Measurements from ENCODE around the gene CDKN3. TPM values are rescaled to one million over a fixed set of nuclear protein-coding genes. Genes with fewer than 3 reads are reported as not detected.
"Not testable (repeated sequence)": the region's sequence is repeated elsewhere in the genome, so short reads cannot be mapped to it uniquely, and the experiment has no call there.

The CDKN3 gene
- total RNA-seq, 2 donors from 2014 or later: 19.1 to 59.5 TPM

GRCh38 chr14:54370323-54371198 is 26.2 kb upstream of the CDKN3 start:
- intact Hi-C loops (cut with DNase I): no loop called here
- no peak overlapping the region for H3K27ac ChIP-seq
- TF ChIP-seq, protein P1, sequence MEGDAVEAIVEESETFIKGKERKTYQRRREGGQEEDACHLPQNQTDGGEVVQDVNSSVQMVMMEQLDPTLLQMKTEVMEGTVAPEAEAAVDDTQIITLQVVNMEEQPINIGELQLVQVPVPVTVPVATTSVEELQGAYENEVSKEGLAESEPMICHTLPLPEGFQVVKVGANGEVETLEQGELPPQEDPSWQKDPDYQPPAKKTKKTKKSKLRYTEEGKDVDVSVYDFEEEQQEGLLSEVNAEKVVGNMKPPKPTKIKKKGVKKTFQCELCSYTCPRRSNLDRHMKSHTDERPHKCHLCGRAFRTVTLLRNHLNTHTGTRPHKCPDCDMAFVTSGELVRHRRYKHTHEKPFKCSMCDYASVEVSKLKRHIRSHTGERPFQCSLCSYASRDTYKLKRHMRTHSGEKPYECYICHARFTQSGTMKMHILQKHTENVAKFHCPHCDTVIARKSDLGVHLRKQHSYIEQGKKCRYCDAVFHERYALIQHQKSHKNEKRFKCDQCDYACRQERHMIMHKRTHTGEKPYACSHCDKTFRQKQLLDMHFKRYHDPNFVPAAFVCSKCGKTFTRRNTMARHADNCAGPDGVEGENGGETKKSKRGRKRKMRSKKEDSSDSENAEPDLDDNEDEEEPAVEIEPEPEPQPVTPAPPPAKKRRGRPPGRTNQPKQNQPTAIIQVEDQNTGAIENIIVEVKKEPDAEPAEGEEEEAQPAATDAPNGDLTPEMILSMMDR (IDR thresholded peaks at IDR 0.05): no peak

GRCh38 chr14:54374117-54374884 is 22.5 kb upstream of the CDKN3 start:
- no peaks in the 10 kb centered on the region for H3K9me3 ChIP-seq
- H3K27ac ChIP-seq: no peak overlapping the region
- TF ChIP-seq, protein P1 (IDR thresholded peaks at IDR 0.05): no peak
- H3K36me3 ChIP-seq: no peaks in the 10 kb centered on the region
- H3K27me3 ChIP-seq: no peaks in the 10 kb centered on the region
- no peaks in the 10 kb centered on the region for H3K4me1 ChIP-seq
- H3K9ac ChIP-seq (ENCODE audit: low read depth in 2 of 2, low read length in 2 of 2): no peak overlapping the region
- H3K4me3 ChIP-seq: no peak overlapping the region
- no peak for DNase-seq
- intact Hi-C loops (cut with DNase I): no loop called here

More at GRCh38 chr14:54370323-54371198, 26.2 kb upstream of the CDKN3 start:
- no peak overlapping the region for H3K9ac ChIP-seq (ENCODE audit: low read depth in 2 of 2, low read length in 2 of 2)
- H3K9me3 ChIP-seq: no peaks in the 10 kb centered on the region
- no peaks in the 10 kb centered on the region for H3K36me3 ChIP-seq
- H3K4me1 ChIP-seq: no peaks in the 10 kb centered on the region
- H3K27me3 ChIP-seq: no peaks in the 10 kb centered on the region
- no peak for DNase-seq
- H3K4me3 ChIP-seq: no peak overlapping the region

GRCh38 chr14:54377501-54377900 is 19.3 kb upstream of the CDKN3 start:
- Histone ChIP-seq H3K9ac (ENCODE audit: low read depth in 2 of 2, low read length in 2 of 2) (no peak overlapping the region), H3K4me1 (no peaks in the 10 kb centered on the region), H3K36me3 (no peaks in the 10 kb centered on the region), H3K9me3 (no peaks in the 10 kb centered on the region), H3K4me3 (no peak overlapping the region), H3K27me3 (no peaks in the 10 kb centered on the region), H3K27ac (no peak overlapping the region)
- DNase-seq: no peak
- TF ChIP-seq, protein P1 (IDR thresholded peaks at IDR 0.05): no peak
- intact Hi-C loops (cut with DNase I): no loop called here

GRCh38 chr14:54378893-54379292 is 17.9 kb upstream of the CDKN3 start:
- H3K4me3 ChIP-seq; H3K27me3 ChIP-seq; H3K36me3 ChIP-seq; H3K4me1 ChIP-seq; DNase-seq; H3K9ac ChIP-seq (ENCODE audit: low read depth in 2 of 2, low read length in 2 of 2); H3K9me3 ChIP-seq; intact Hi-C loops (cut with DNase I); H3K27ac ChIP-seq: not testable (repeated sequence)

DNA sequence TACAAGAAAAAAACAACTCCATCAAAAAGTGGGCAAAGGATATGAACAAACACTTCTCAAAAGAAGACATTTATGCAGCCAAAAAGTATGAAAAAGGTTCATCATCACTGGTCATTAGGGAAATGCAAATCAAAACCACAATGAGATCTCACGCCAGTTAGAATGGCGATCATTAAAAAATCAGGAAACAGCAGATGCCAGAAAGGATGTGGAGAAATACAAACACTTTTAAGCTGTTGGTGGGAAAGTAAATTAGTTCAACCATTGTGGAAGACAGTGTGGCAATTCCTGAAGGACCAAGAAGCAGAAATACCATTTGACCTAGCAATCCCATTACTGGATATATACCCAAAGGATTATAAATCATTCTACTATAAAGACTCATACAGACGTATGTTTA is 16.2 kb upstream of the CDKN3 start:
- H3K9me3 ChIP-seq; H3K9ac ChIP-seq (ENCODE audit: low read depth in 2 of 2, low read length in 2 of 2); H3K27ac ChIP-seq; H3K27me3 ChIP-seq; H3K36me3 ChIP-seq; intact Hi-C loops (cut with DNase I); DNase-seq; H3K4me1 ChIP-seq; H3K4me3 ChIP-seq: not testable (repeated sequence)

GRCh38 chr14:54381821-54382220 is 15.0 kb upstream of the CDKN3 start:
- intact Hi-C loops (cut with DNase I): no loop called here
- H3K27ac ChIP-seq: no peak overlapping the region
- H3K4me1 ChIP-seq: no peaks in the 10 kb centered on the region
- no peaks in the 10 kb centered on the region for H3K9me3 ChIP-seq
- no peak overlapping the region for H3K4me3 ChIP-seq
- no peak overlapping the region for H3K9ac ChIP-seq (ENCODE audit: low read depth in 2 of 2, low read length in 2 of 2)
- TF ChIP-seq, protein P1 (IDR thresholded peaks at IDR 0.05): no peak
- no peaks in the 10 kb centered on the region for H3K27me3 ChIP-seq
- H3K36me3 ChIP-seq: no peaks in the 10 kb centered on the region
- DNase-seq: no peak

All from colonic mucosa (tissue), 4 donors.